B cell (primary cell): ENCODE data around the gene FLNB. TPM values are rescaled to one million over a fixed set of nuclear protein-coding genes. Genes with fewer than 3 reads are reported as not detected.

Experiments
- ATAC-seq: fragments of 200-7000 bp; cut with Tn5 transposase; one replicate; pipeline ENCODE4 v1.10.0; 2021; ENCODE audit warnings: low read depth, mild to moderate bottlenecking, moderate number of reproducible peaks, moderate library complexity
- CTCF ChIA-PET: fragments of 350-600 bp; sonication (Branson Sonifier 250); formaldehyde crosslinking; loops from one replicate; lab custom pipeline; 2021; ENCODE audit warnings: antibody characterized with exemption, inconsistent platforms; lab: Charles Lee
- POLR2A ChIA-PET: fragments of 350-600 bp; sonication (Branson Sonifier 250); formaldehyde crosslinking; loops from one replicate; lab custom pipeline; 2021; ENCODE audit warnings: antibody characterized with exemption; lab: Charles Lee
- DNase-seq: peaks from one replicate; pipeline ENCODE4 v3.0.0; 2013
- H2AFZ ChIP-seq: 2 replicates; pipeline ENCODE4 v1.6.1; 2012; ENCODE audit warnings: mild to moderate bottlenecking, low read depth, low read length; ENCODE audit not compliant: insufficient read depth, poor library complexity, severe bottlenecking
- H3K27ac ChIP-seq, 2 donors: 1 replicate in 1 of 2; 2 replicates in 1 of 2; pipeline ENCODE4 v1.5.1; 2012 to 2013; ENCODE audit warnings: low read length in 2 of 2, mild to moderate bottlenecking in 2 of 2, moderate library complexity in 1 of 2
- H3K27me3 ChIP-seq, 4 experiments: fragments of 200-600 bp in 1 of 4; sonication (generic) in 1 of 4; replicated peaks in 1 of 4; 1 replicate in 2 of 4; 2 replicates in 2 of 4; pipeline versions ENCODE4 v1.6.1 to v1.7.0; 2013 to 2016; ENCODE audit warnings: low read length in 3 of 4, mild to moderate bottlenecking in 2 of 4, mixed read lengths in 1 of 4, moderate library complexity in 1 of 4; ENCODE audit not compliant: insufficient read depth in 4 of 4, control insufficient read depth in 3 of 4; ENCODE audit errors: control extremely low read depth in 1 of 4
- H3K36me3 ChIP-seq, 2 experiments: replicated peaks in 1 of 2; 1 replicate in 1 of 2; 2 replicates in 1 of 2; pipeline versions ENCODE4 v1.6.1 to v1.7.1; 2013; ENCODE audit warnings: low read length in 1 of 2; ENCODE audit not compliant: insufficient read depth in 2 of 2, control insufficient read depth in 1 of 2; ENCODE audit errors: control extremely low read depth in 1 of 2, extremely low read depth in 1 of 2
- H3K4me1 ChIP-seq, 2 donors: fragments of 200-600 bp in 1 of 2; sonication (generic) in 1 of 2; 1 replicate in 1 of 2; 2 replicates in 1 of 2; pipeline versions ENCODE4 v1.5.1 to v1.6.1; 2013 to 2017; ENCODE audit warnings: low read length in 2 of 2; ENCODE audit not compliant: control insufficient read depth in 2 of 2, insufficient read depth in 2 of 2
- H3K4me2 ChIP-seq: replicated peaks from 2 replicates; pipeline ENCODE3; 2012; ENCODE audit warnings: mild to moderate bottlenecking, low read depth, low read length; ENCODE audit not compliant: poor library complexity, severe bottlenecking
- H3K4me3 ChIP-seq, 5 experiments: fragments of 200-600 bp in 1 of 5; sonication (generic) in 1 of 5; 1 replicate in 3 of 5; 2 replicates in 2 of 5; pipeline versions ENCODE4 v1.5.1 to v1.7.0; 2011 to 2016; ENCODE audit warnings: low read length in 4 of 5, mild to moderate bottlenecking in 4 of 5, low read depth in 2 of 5, control low read depth in 1 of 5, moderate library complexity in 1 of 5; ENCODE audit not compliant: insufficient read depth in 1 of 5; ENCODE audit errors: control extremely low read depth in 1 of 5, extremely low read depth in 1 of 5
- H3K79me2 ChIP-seq: fragments of 200-600 bp; sonication (generic); one replicate; pipeline ENCODE4 v1.6.0; 2016; ENCODE audit warnings: low read length; ENCODE audit not compliant: control insufficient read depth, insufficient read depth
- H3K9ac ChIP-seq: fragments of 200-600 bp; sonication (generic); 2 replicates; pipeline ENCODE4 v1.6.1; 2017; ENCODE audit warnings: mild to moderate bottlenecking, low read length, moderate library complexity
- H3K9me3 ChIP-seq, 3 donors: one replicate each; pipeline versions ENCODE4 v1.6.1 to v1.7.1; 2013; ENCODE audit warnings: low read length in 2 of 3; ENCODE audit not compliant: control insufficient read depth in 2 of 3, insufficient read depth in 1 of 3; ENCODE audit errors: control extremely low read depth in 1 of 3
- H4K20me1 ChIP-seq: 2 replicates; pipeline ENCODE4 v1.6.0; 2012; ENCODE audit warnings: mild to moderate bottlenecking, low read length; ENCODE audit not compliant: insufficient read depth, control insufficient read depth, poor library complexity, severe bottlenecking
- H3K27ac Mint-ChIP-seq: one replicate; pipeline ENCODE4 v1.8.0; 2021; ENCODE audit warnings: mixed read lengths
- H3K27me3 Mint-ChIP-seq: one replicate; pipeline ENCODE4 v1.8.0; 2021; ENCODE audit warnings: mixed read lengths
- H3K4me1 Mint-ChIP-seq: one replicate; pipeline ENCODE4 v1.8.0; 2021; ENCODE audit warnings: mixed read lengths
- H3K4me3 Mint-ChIP-seq: one replicate; pipeline ENCODE4 v1.8.0; 2021; ENCODE audit warnings: mixed read lengths
- H3K9me3 Mint-ChIP-seq: one replicate; pipeline ENCODE4 v1.8.0; 2022; ENCODE audit warnings: mixed read lengths; ENCODE audit not compliant: insufficient read depth
- CTCF ChIP-seq: fragments of 200-600 bp; IDR thresholded peaks from one replicate; pipeline ENCODE4 v1.8.0; 2022; ENCODE audit warnings: antibody characterized with exemption, mild to moderate bottlenecking
- EZH2 ChIP-seq: IDR thresholded peaks from 2 replicates; pipeline ENCODE4 v1.6.1; 2012; ENCODE audit warnings: borderline replicate concordance, low read depth, mild to moderate bottlenecking, moderate library complexity, low read length; ENCODE audit not compliant: insufficient read depth, poor library complexity, severe bottlenecking
- WGBS: methylation state at CpG from one replicate; pipeline ENCODE4 v1.1.5; 2013; ENCODE audit warnings: missing lambda C conversion rate; ENCODE audit not compliant: insufficient coverage; 5-methylcytosine and 5-hydroxymethylcytosine counted together
- intact Hi-C: fragments of 100-400 bp; cut with micrococcal nuclease; formaldehyde crosslinking; loops from one replicate; pipeline ENCODE4 v1.10.0; 2022
- polyA plus RNA-seq: library from polyadenylated mRNA; depleted of rRNA; stranded (reverse); fragments of >200 nt; gene quantifications from 2 replicates; pipeline ENCODE4 v1.2.3, GENCODE V29; 2012
- total RNA-seq, 2 donors: library from RNA; stranded (reverse); fragments of 120-200 nt in 1 of 2; gene quantifications; 1 replicate in 1 of 2; 2 replicates in 1 of 2; pipeline versions ENCODE4 v1.2.3 to v1.2.4, GENCODE V29; 2013 to 2022

Gene FLNB
- total and polyA plus RNA-seq, 2 donors (not counting 1 experiment from before 2014, with no cell fraction given) = 25.5 to 28.3 TPM

GRCh38 chr3:58013099-58013498 lies 4.9 kb downstream of the FLNB start:
- peaks cover 14% of the 10 kb centered on the region in 2 donors for H3K4me1 ChIP-seq
- CTCF ChIA-PET = no interaction called here
- Mint-ChIP-seq H3K27me3 (no peaks in the 10 kb centered on the region), H3K9me3 (no peaks in the 10 kb centered on the region), H3K4me1 (peaks cover 22% of the 10 kb centered on the region), H3K27ac (no peak overlapping the region), H3K4me3 (no peak overlapping the region)
- H3K27ac ChIP-seq = no peak overlapping the region
- DNase-seq = no peak
- peaks cover 27% of the 10 kb centered on the region for H4K20me1 ChIP-seq
- no peaks in the 10 kb centered on the region for H3K36me3 ChIP-seq
- no peaks in the 10 kb centered on the region for H3K9me3 ChIP-seq
- no peak overlapping the region for H3K4me2 ChIP-seq
- 69% methylated on average over 3 of the region's 3 CpGs for WGBS
- H3K9ac ChIP-seq = no peak overlapping the region
- H2AFZ ChIP-seq = no peak overlapping the region
- peaks cover 68% of the 10 kb centered on the region for H3K79me2 ChIP-seq
- H3K27me3 ChIP-seq = no peaks in the 10 kb centered on the region
- intact Hi-C loops = no loop called here
- TF ChIP-seq EZH2 (no peak), CTCF (no peak)
- no peak overlapping the region for H3K4me3 ChIP-seq
- POLR2A ChIA-PET = no interaction called here
- ATAC-seq = no peak

GRCh38 chr3:58013973-58014649 lies 5.9 kb downstream of the FLNB start:
- POLR2A ChIA-PET = interaction anchor here (0.6 kb wide), 1 partner anchor 8 kb away, joined by 4 read pairs; no protein-coding TSS in a partner anchor
- Mint-ChIP-seq H3K9me3 (no peaks in the 10 kb centered on the region), H3K27ac (no peak overlapping the region), H3K27me3 (no peaks in the 10 kb centered on the region), H3K4me1 (peaks cover 23% of the 10 kb centered on the region), H3K4me3 (no peak overlapping the region)
- Histone ChIP-seq H3K4me3 (no peak overlapping the region), H3K4me2 (no peak overlapping the region), H3K79me2 (peaks cover 68% of the 10 kb centered on the region), H3K4me1 (peaks cover 8 to 12% of the 10 kb centered on the region in 2 donors), H3K36me3 (no peaks in the 10 kb centered on the region), H2AFZ (no peak overlapping the region), H3K27me3 (no peaks in the 10 kb centered on the region), H3K9me3 (no peaks in the 10 kb centered on the region), H3K9ac (no peak overlapping the region), H3K27ac (no peak overlapping the region), H4K20me1 (peaks cover 27% of the 10 kb centered on the region)
- no peak for TF ChIP-seq CTCF
- no peak for TF ChIP-seq EZH2
- DNase-seq = no peak
- intact Hi-C loops = no loop called here
- CTCF ChIA-PET = no interaction called here
- no peak for ATAC-seq
- WGBS = 97% methylated on average over 10 of the region's 10 CpGs
